HepG2 (cell line): ENCODE data around the gene RHBDL1. TPM values are rescaled to one million over a fixed set of nuclear protein-coding genes. Genes with fewer than 3 reads are reported as not detected.

Experiments used
- ATF1 ChIP-seq: IDR thresholded peaks from 2 replicates; pipeline ENCODE4 v1.6.1; 2016; ENCODE audit warnings: mild to moderate bottlenecking, control low read depth
- ATRX ChIP-seq: sonication (generic); formaldehyde crosslinking; IDR thresholded peaks from 2 replicates; pipeline ENCODE4 v1.4.0; 2020; ENCODE audit warnings: missing genetic modification reagents, borderline replicate concordance
- CBFB ChIP-seq: sonication (generic); formaldehyde crosslinking; IDR thresholded peaks from 2 replicates; pipeline ENCODE4 v1.4.0; 2020; ENCODE audit warnings: missing genetic modification reagents
- CEBPG ChIP-seq: IDR thresholded peaks from 2 replicates; pipeline ENCODE4 v1.6.1; 2016
- HNF1B ChIP-seq: sonication (generic); formaldehyde crosslinking; IDR thresholded peaks from 2 replicates; pipeline ENCODE4 v1.5.1; 2020; ENCODE audit warnings: mild to moderate bottlenecking, moderate library complexity, missing genetic modification reagents
- MXD4 ChIP-seq: IDR thresholded peaks from 2 replicates; pipeline ENCODE4 v1.6.1; 2016; ENCODE audit warnings: mild to moderate bottlenecking, missing biosample characterization, missing genetic modification reagents
- MXI1 ChIP-seq: IDR thresholded peaks from 3 replicates; pipeline ENCODE4 v1.6.1; 2012; ENCODE audit warnings: low read depth, low read length, inconsistent platforms, borderline replicate concordance
- NFE2L2 ChIP-seq: fragments of 150-350 bp; IDR thresholded peaks from 2 replicates; pipeline ENCODE4 v1.6.1; 2014; ENCODE audit warnings: low read length
- NFKBIZ ChIP-seq: IDR thresholded peaks from 2 replicates; pipeline ENCODE4 v1.6.1; 2018; ENCODE audit warnings: missing genetic modification reagents, missing compliant biosample characterization
- SAFB2 ChIP-seq: sonication (generic); formaldehyde crosslinking; IDR thresholded peaks from 2 replicates; pipeline ENCODE4 v1.5.1; 2020; ENCODE audit warnings: missing genetic modification reagents, low read depth, mild to moderate bottlenecking, borderline replicate concordance
- SOX6 ChIP-seq, 2 experiments: fragments of 450-650 bp in 1 of 2; sonication (generic) in 1 of 2; formaldehyde crosslinking in 1 of 2; IDR thresholded peaks; 2 replicates each; pipeline versions ENCODE4 v1.4.0 to v1.6.1; 2017 to 2020; ENCODE audit warnings: antibody characterized with exemption in 1 of 2, mild to moderate bottlenecking in 1 of 2, missing genetic modification reagents in 1 of 2
- THRA ChIP-seq: sonication (generic); formaldehyde crosslinking; IDR thresholded peaks from 2 replicates; pipeline ENCODE4 v1.4.0; 2020; ENCODE audit warnings: missing genetic modification reagents, borderline replicate concordance
- XBP1 ChIP-seq: sonication (generic); formaldehyde crosslinking; IDR thresholded peaks from 2 replicates; pipeline ENCODE4 v1.5.0; 2020; ENCODE audit warnings: missing genetic modification reagents
- ZNF256 ChIP-seq: sonication (generic); formaldehyde crosslinking; conservative IDR thresholded peaks from 2 replicates; pipeline ENCODE4 v1.4.0; 2020; ENCODE audit warnings: missing genetic modification reagents
- ZNF329 ChIP-seq: sonication (generic); formaldehyde crosslinking; IDR thresholded peaks from 2 replicates; pipeline ENCODE4 v1.9.0; 2021; ENCODE audit warnings: low read depth, mild to moderate bottlenecking, missing genetic modification reagents
- ZNF704 ChIP-seq: sonication (generic); formaldehyde crosslinking; IDR thresholded peaks from 2 replicates; pipeline ENCODE4 v1.8.1; 2023; ENCODE audit warnings: mild to moderate bottlenecking, inconsistent platforms, moderate library complexity, missing genetic modification reagents, borderline replicate concordance
- ZNF788 ChIP-seq: sonication (generic); formaldehyde crosslinking; IDR thresholded peaks from 2 replicates; pipeline ENCODE4 v1.5.0; 2020; ENCODE audit warnings: mild to moderate bottlenecking, missing genetic modification reagents, borderline replicate concordance
- ZNF816 ChIP-seq: sonication (generic); formaldehyde crosslinking; IDR thresholded peaks from 2 replicates; pipeline ENCODE4 v1.8.0; 2022; ENCODE audit warnings: missing genetic modification reagents, mild to moderate bottlenecking, borderline replicate concordance
- polyA plus RNA-seq, 8 experiments: library from polyadenylated mRNA; depleted of rRNA in 3 of 8; stranded (reverse) in 7 of 8; unstranded in 1 of 8; fragments of >200 nt; fragmentation: Illumina TruSeq in 4 of 8; extraction: Trizol in 4 of 8; gene quantifications; 2 replicates each; pipeline versions ENCODE4 v1.2.1 to v1.2.3, GENCODE V29; 2011 to 2016; ENCODE audit warnings: low read depth in 4 of 8, missing spikeins in 1 of 8, mixed read lengths in 1 of 8; ENCODE audit not compliant: insufficient read depth in 1 of 8
- total RNA-seq, 5 experiments: library from RNA; depleted of rRNA; stranded (reverse); fragments of >200 nt; fragmentation: Illumina TruSeq; extraction: Trizol; gene quantifications; 2 replicates each; pipeline ENCODE4 v1.2.3, GENCODE V29; 2016; ENCODE audit warnings: low read depth in 1 of 5
- TF ChIP-seq, protein P1 (sequence below): sonication (generic); formaldehyde crosslinking; IDR thresholded peaks from 2 replicates; pipeline ENCODE4 v1.4.0; 2020; ENCODE audit warnings: low read depth, mild to moderate bottlenecking, missing genetic modification reagents
- TF ChIP-seq, protein P2 (sequence below): sonication (generic); formaldehyde crosslinking; IDR thresholded peaks from 2 replicates; pipeline ENCODE4 v1.4.0; 2020; ENCODE audit warnings: mild to moderate bottlenecking, missing genetic modification reagents
- TF ChIP-seq, protein P3 (sequence below): sonication (generic); formaldehyde crosslinking; IDR thresholded peaks from 2 replicates; pipeline ENCODE4 v1.5.0; 2020; ENCODE audit warnings: missing genetic modification reagents

Gene RHBDL1
- total and polyA plus RNA-seq, 2 of the 13 experiments (the other 11 are each of a cell fraction or from before 2014, with no cell fraction given): 1.8 to 3.8 TPM

DNA sequence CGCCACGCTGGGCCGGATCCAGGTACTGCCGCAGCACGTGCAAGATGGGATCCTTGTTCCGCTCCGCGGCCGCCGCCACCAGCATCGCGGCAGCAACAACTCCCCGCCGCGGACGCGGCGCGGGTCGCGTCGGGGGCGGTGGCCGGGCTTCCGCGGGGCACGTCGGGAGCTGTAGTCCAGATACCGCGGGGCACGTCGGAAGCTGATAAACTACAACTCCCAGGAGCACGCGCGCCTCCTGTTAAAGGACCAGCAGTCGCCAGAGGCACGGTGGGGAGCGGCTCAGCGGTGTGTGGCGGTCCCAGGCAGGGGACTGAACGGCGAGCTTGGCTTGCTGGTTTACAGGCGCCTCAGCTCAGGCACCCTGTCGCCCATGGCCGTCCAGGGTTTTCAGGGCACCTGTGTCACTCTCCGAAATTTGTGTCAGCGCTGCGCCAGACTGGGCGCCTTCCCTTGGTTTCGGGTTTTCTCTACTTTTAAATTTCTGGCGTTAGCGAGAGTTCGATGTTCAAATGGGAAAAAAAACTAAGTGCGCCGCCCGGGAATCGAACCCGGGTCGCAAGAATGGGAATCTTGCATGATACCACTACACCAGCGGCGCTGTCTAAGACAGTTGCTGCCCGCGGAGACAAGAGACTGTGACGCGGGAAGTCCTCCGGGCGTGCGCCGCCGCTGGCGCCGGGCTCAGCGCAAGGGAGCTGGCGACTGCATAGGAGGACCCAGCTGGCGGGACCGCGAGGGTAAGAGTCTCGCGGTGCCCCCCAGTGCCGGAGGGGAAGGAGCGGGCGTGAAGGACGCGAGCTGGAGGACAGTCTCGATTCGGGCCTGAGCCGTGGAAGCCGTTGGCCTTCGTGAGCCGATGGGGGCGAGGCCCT is 39.0 kb upstream of the RHBDL1 start, which contains the start of gene METTL26 (continued):
- peak; percentile 8; the same call in 1 of the 2 replicates for TF ChIP-seq HNF1B (CRISPR knock-in tag)
- 0 out of 2 replicates have a peak, but pooled peaks have one; percentile 78 for TF ChIP-seq ZNF816 (CRISPR knock-in tag)
- TF ChIP-seq MXI1: peak; percentile 96
- TF ChIP-seq, protein P1, sequence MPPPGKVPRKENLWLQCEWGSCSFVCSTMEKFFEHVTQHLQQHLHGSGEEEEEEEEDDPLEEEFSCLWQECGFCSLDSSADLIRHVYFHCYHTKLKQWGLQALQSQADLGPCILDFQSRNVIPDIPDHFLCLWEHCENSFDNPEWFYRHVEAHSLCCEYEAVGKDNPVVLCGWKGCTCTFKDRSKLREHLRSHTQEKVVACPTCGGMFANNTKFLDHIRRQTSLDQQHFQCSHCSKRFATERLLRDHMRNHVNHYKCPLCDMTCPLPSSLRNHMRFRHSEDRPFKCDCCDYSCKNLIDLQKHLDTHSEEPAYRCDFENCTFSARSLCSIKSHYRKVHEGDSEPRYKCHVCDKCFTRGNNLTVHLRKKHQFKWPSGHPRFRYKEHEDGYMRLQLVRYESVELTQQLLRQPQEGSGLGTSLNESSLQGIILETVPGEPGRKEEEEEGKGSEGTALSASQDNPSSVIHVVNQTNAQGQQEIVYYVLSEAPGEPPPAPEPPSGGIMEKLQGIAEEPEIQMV (CRISPR knock-in tag): peak; percentile 99
- no peak; the same call in 1 of the 2 replicates for TF ChIP-seq ZNF788
- TF ChIP-seq ATRX (CRISPR knock-in tag): no peak
- 0 out of 2 replicates have a peak, but pooled peaks have one; percentile 40 for TF ChIP-seq NFKBIZ (CRISPR knock-in tag)
- TF ChIP-seq ZNF329 (CRISPR knock-in tag): peak; percentile 65; the same call in 1 of the 2 replicates
- TF ChIP-seq, protein P2, sequence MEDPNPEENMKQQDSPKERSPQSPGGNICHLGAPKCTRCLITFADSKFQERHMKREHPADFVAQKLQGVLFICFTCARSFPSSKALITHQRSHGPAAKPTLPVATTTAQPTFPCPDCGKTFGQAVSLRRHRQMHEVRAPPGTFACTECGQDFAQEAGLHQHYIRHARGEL: peak; percentile 15; the same call in 1 of the 2 replicates
- no peak for TF ChIP-seq SOX6 (IDR thresholded peaks at IDR 0.05)
- peak; percentile 44 for TF ChIP-seq SOX6 (CRISPR knock-in tag; IDR thresholded peaks at IDR 0.05)
- TF ChIP-seq CBFB (CRISPR knock-in tag): peak; percentile 80; the same call in 1 of the 2 replicates
- TF ChIP-seq ATF1 (CRISPR knock-in tag): no peak
- no peak; the same call in 1 of the 2 replicates for TF ChIP-seq CEBPG (CRISPR knock-in tag)
- TF ChIP-seq ZNF704 (CRISPR knock-in tag): peak; percentile 58; the same call in 1 of the 2 replicates
- TF ChIP-seq MXD4 (CRISPR knock-in tag): peak; percentile 93
- TF ChIP-seq, protein P3, sequence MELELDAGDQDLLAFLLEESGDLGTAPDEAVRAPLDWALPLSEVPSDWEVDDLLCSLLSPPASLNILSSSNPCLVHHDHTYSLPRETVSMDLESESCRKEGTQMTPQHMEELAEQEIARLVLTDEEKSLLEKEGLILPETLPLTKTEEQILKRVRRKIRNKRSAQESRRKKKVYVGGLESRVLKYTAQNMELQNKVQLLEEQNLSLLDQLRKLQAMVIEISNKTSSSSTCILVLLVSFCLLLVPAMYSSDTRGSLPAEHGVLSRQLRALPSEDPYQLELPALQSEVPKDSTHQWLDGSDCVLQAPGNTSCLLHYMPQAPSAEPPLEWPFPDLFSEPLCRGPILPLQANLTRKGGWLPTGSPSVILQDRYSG (CRISPR knock-in tag): no peak
- TF ChIP-seq THRA (CRISPR knock-in tag): 0 out of 2 replicates have a peak, but pooled peaks have one; percentile 11
- TF ChIP-seq XBP1 (CRISPR knock-in tag): no peak
- no peak for TF ChIP-seq NFE2L2
- TF ChIP-seq ZNF256 (CRISPR knock-in tag): no peak; the same call in none of the 2 replicates
- peak; percentile 21; the same call in 1 of the 2 replicates for TF ChIP-seq SAFB2 (CRISPR knock-in tag)
